H1 (cell line): ENCODE results near the gene ANXA8L1. TPM values are rescaled to one million over a fixed set of nuclear protein-coding genes. Genes with fewer than 3 reads are reported as not detected.
A peak's percentile ranks its signal among the peaks of the same experiment; 100 is the strongest.
"Not testable (repeated sequence)": the region's sequence is repeated elsewhere in the genome, so short reads cannot be mapped to it uniquely, and the experiment has no call there.

ENCODE experiments used
- CTCF ChIA-PET: fragments of 300-600 bp; sonication (Branson Sonifier 250); formaldehyde crosslinking; loops from one replicate; lab custom pipeline; 2021; ENCODE audit not compliant: partially characterized antibody; lab: Charles Lee
- POLR2A ChIA-PET: fragments of 300-600 bp; sonication (Branson Sonifier 250); formaldehyde crosslinking; loops from one replicate; lab custom pipeline; 2021; ENCODE audit warnings: inconsistent platforms; ENCODE audit not compliant: partially characterized antibody; lab: Charles Lee
- DNase-seq, 2 experiments: peaks; one replicate each; pipeline versions ENCODE4 v3.0.0 to v3.0.0-alpha.2; 2010 to 2022; ENCODE audit warnings: low spot score in 2 of 2, low read depth in 1 of 2, mixed read lengths in 1 of 2
- FAIRE-seq: peaks from 2 replicates; lab custom pipeline; 2011; peaks lifted over from hg19 to GRCh38; lab: Jason Lieb, UNC
- H2AFZ ChIP-seq: 2 replicates; pipeline ENCODE4 v1.8.1; 2012; ENCODE audit warnings: low read length, inconsistent platforms
- H2AK5ac ChIP-seq: 2 replicates; pipeline ENCODE4 v1.6.1; 2013; ENCODE audit warnings: low read depth, low read length
- H2BK120ac ChIP-seq: replicated peaks from 2 replicates; pipeline ENCODE3; 2013; ENCODE audit warnings: low read depth, low read length, inconsistent platforms
- H2BK12ac ChIP-seq: 2 replicates; pipeline ENCODE4 v1.6.1; 2013; ENCODE audit warnings: low read depth, low read length
- H2BK15ac ChIP-seq: 2 replicates; pipeline ENCODE4 v1.6.1; 2013; ENCODE audit warnings: low read length
- H2BK20ac ChIP-seq: 2 replicates; pipeline ENCODE4 v1.6.1; 2013; ENCODE audit warnings: low read length
- H2BK5ac ChIP-seq: 2 replicates; pipeline ENCODE4 v1.6.1; 2013; ENCODE audit warnings: low read depth, low read length
- H3K14ac ChIP-seq: 2 replicates; pipeline ENCODE4 v1.6.1; 2013; ENCODE audit warnings: inconsistent platforms; ENCODE audit not compliant: insufficient read length
- H3K18ac ChIP-seq: 2 replicates; pipeline ENCODE4 v1.6.1; 2013; ENCODE audit warnings: low read length; ENCODE audit errors: extremely low read depth
- H3K23ac ChIP-seq: 2 replicates; pipeline ENCODE4 v1.6.1; 2013; ENCODE audit warnings: inconsistent platforms; ENCODE audit not compliant: insufficient read length
- H3K23me2 ChIP-seq: 2 replicates; pipeline ENCODE4 v1.6.1; 2013; ENCODE audit warnings: low read depth, low read length
- H3K27ac ChIP-seq: 2 replicates; pipeline ENCODE4 v1.6.1; 2011; ENCODE audit warnings: low read depth, low read length, inconsistent platforms
- H3K27me3 ChIP-seq, 4 experiments: replicated peaks in 1 of 4; 1 replicate in 1 of 4; 2 replicates in 3 of 4; pipeline versions ENCODE4 v1.6.1 to v1.8.1; 2011 to 2013; ENCODE audit warnings: low read length in 3 of 4, mild to moderate bottlenecking in 3 of 4, inconsistent platforms in 2 of 4, mixed read lengths in 2 of 4, moderate library complexity in 1 of 4; ENCODE audit not compliant: control insufficient read depth in 3 of 4, insufficient read depth in 3 of 4; ENCODE audit errors: extremely low read depth in 1 of 4
- H3K36me3 ChIP-seq, 4 experiments: 2 replicates each; pipeline versions ENCODE4 v1.6.1 to v1.8.1; 2011 to 2013; ENCODE audit warnings: mild to moderate bottlenecking in 4 of 4, low read length in 3 of 4, moderate library complexity in 2 of 4, control low read depth in 1 of 4, inconsistent platforms in 1 of 4; ENCODE audit not compliant: insufficient read depth in 4 of 4, control insufficient read depth in 2 of 4
- H3K4ac ChIP-seq: replicated peaks from 2 replicates; pipeline ENCODE3; 2013; ENCODE audit warnings: low read length, low read depth, mixed read lengths, inconsistent platforms; ENCODE audit not compliant: insufficient read length
- H3K4me1 ChIP-seq, 4 experiments: replicated peaks in 1 of 4; 1 replicate in 1 of 4; 2 replicates in 3 of 4; pipeline versions ENCODE4 v1.6.1 to v1.8.1; 2011 to 2013; ENCODE audit warnings: low read length in 3 of 4, inconsistent platforms in 2 of 4, mixed read lengths in 1 of 4; ENCODE audit not compliant: insufficient read depth in 4 of 4, control insufficient read depth in 3 of 4
- H3K4me2 ChIP-seq, 2 experiments: 2 replicates each; pipeline versions ENCODE4 v1.6.1 to v1.8.1; 2011 to 2013; ENCODE audit warnings: low read depth in 2 of 2, low read length in 2 of 2, control low read depth in 1 of 2, inconsistent platforms in 1 of 2, mild to moderate bottlenecking in 1 of 2; ENCODE audit not compliant: insufficient read depth in 1 of 2
- H3K4me3 ChIP-seq, 4 experiments: fragments of 200-600, 300-600 bp in 1 of 4; sonication (generic), shearing (Covaris generic), sonication (Bioruptor Twin) in 1 of 4; 2 replicates each; pipeline versions ENCODE4 v1.5.1 to v1.8.1; 2011 to 2016; ENCODE audit warnings: low read length in 4 of 4, low read depth in 3 of 4, control low read depth in 2 of 4, inconsistent platforms in 2 of 4, mild to moderate bottlenecking in 2 of 4, mixed read lengths in 1 of 4, moderate library complexity in 1 of 4; ENCODE audit not compliant: insufficient read depth in 2 of 4; ENCODE audit errors: extremely low read depth in 1 of 4
- H3K56ac ChIP-seq: replicated peaks from 2 replicates; pipeline ENCODE3; 2013; ENCODE audit warnings: low read depth, mild to moderate bottlenecking, mixed read lengths, low read length, inconsistent platforms; ENCODE audit not compliant: insufficient read length
- H3K79me1 ChIP-seq: 2 replicates; pipeline ENCODE4 v1.6.1; 2013; ENCODE audit warnings: low read depth, low read length, control low read depth
- H3K79me2 ChIP-seq, 2 experiments: 2 replicates each; pipeline versions ENCODE4 v1.6.1 to v1.8.1; 2012 to 2013; ENCODE audit warnings: low read length in 2 of 2, mild to moderate bottlenecking in 2 of 2, inconsistent platforms in 1 of 2; ENCODE audit not compliant: insufficient read depth in 2 of 2, control insufficient read depth in 1 of 2
- H3K9ac ChIP-seq, 4 experiments: replicated peaks in 1 of 4; 1 replicate in 1 of 4; 2 replicates in 3 of 4; pipeline versions ENCODE4 v1.6.1 to v1.8.1; 2011 to 2013; ENCODE audit warnings: low read depth in 3 of 4, low read length in 3 of 4, control low read depth in 2 of 4, mild to moderate bottlenecking in 2 of 4, moderate library complexity in 2 of 4, inconsistent platforms in 1 of 4; ENCODE audit errors: extremely low read depth in 1 of 4
- H3K9me3 ChIP-seq, 2 experiments: 2 replicates each; pipeline versions ENCODE4 v1.6.1 to v1.8.1; 2012 to 2013; ENCODE audit warnings: mild to moderate bottlenecking in 2 of 2, moderate library complexity in 2 of 2, control low read depth in 1 of 2, inconsistent platforms in 1 of 2, low read depth in 1 of 2, low read length in 1 of 2, mixed read lengths in 1 of 2; ENCODE audit not compliant: insufficient read depth in 2 of 2
- H4K20me1 ChIP-seq, 2 experiments: replicated peaks in 1 of 2; 2 replicates each; pipeline versions ENCODE3 to v1.8.1; 2011 to 2013; ENCODE audit warnings: inconsistent platforms in 2 of 2, low read length in 2 of 2, mild to moderate bottlenecking in 1 of 2; ENCODE audit not compliant: insufficient read depth in 2 of 2, control insufficient read depth in 1 of 2
- H4K5ac ChIP-seq: 2 replicates; pipeline ENCODE4 v1.6.1; 2013; ENCODE audit warnings: low read length, low read depth, mixed read lengths, inconsistent platforms; ENCODE audit not compliant: insufficient read length
- H4K8ac ChIP-seq: 2 replicates; pipeline ENCODE4 v1.8.0; 2013; ENCODE audit warnings: mild to moderate bottlenecking, moderate library complexity, low read length, inconsistent platforms; ENCODE audit not compliant: insufficient read depth; ENCODE audit errors: extremely low read depth
- H4K91ac ChIP-seq: replicated peaks from 2 replicates; pipeline ENCODE3; 2013; ENCODE audit warnings: low read length, mixed read lengths, inconsistent platforms; ENCODE audit not compliant: insufficient read length
- E2F6 ChIP-seq: IDR thresholded peaks from 2 replicates; pipeline ENCODE4 v1.6.1; 2012; ENCODE audit warnings: inconsistent platforms
- WGBS, 2 experiments: shearing (Covaris generic) in 1 of 2; methylation state at CpG; one replicate each; pipeline versions ENCODE4 v1.1.6 to v1.1.7; 2013 to 2015; ENCODE audit warnings: low lambda C conversion rate in 2 of 2, mixed read lengths in 2 of 2, inconsistent platforms in 1 of 2, low coverage in 1 of 2, missing lambda C conversion rate in 1 of 2; ENCODE audit not compliant: insufficient replicate concordance in 2 of 2, insufficient coverage in 1 of 2, insufficient read length in 1 of 2; ENCODE audit errors: extremely low coverage in 1 of 2, missing lambda C conversion rate in 1 of 2; 5-methylcytosine and 5-hydroxymethylcytosine counted together
- polyA plus RNA-seq, 7 experiments: library from polyadenylated mRNA; depleted of rRNA in 3 of 7; stranded (reverse) in 5 of 7; unstranded in 2 of 7; fragments of >200 nt in 5 of 7; fragments of 200-250 nt in 2 of 7; gene quantifications; 1 replicate in 5 of 7; 2 replicates in 1 of 7; 4 replicates in 1 of 7; pipeline versions ENCODE4 v1.2.1 to v1.2.3, GENCODE V29; 2011 to 2013; ENCODE audit warnings: missing spikeins in 2 of 7, mixed read lengths in 2 of 7
- total RNA-seq: library from RNA; stranded (reverse); fragmentation: NEBNext Ultra II Directional; extraction: Animal tissue kit (Norgen Biotek cat#: 25700); gene quantifications from 2 replicates; pipeline ENCODE4 v1.2.1, GENCODE V29; 2021

The ANXA8L1 gene
- total and polyA plus RNA-seq, 2 of the 8 experiments (the other 6 are each of a cell fraction or from before 2014, with no cell fraction given) = not detected

- H3K14ac ChIP-seq, H3K4me1 ChIP-seq, CTCF ChIA-PET, H2BK12ac ChIP-seq, H3K36me3 ChIP-seq, H3K9ac ChIP-seq, H3K9me3 ChIP-seq, H3K27me3 ChIP-seq, H3K56ac ChIP-seq, POLR2A ChIA-PET, H4K8ac ChIP-seq, H3K27ac ChIP-seq, H2BK15ac ChIP-seq, H2AFZ ChIP-seq, H3K79me1 ChIP-seq, H3K23me2 ChIP-seq, H2BK120ac ChIP-seq, FAIRE-seq, H4K20me1 ChIP-seq, H3K4ac ChIP-seq, H4K5ac ChIP-seq, H4K91ac ChIP-seq, H2BK5ac ChIP-seq, H3K79me2 ChIP-seq, H2AK5ac ChIP-seq, H3K23ac ChIP-seq, H3K18ac ChIP-seq, H2BK20ac ChIP-seq: not testable (repeated sequence)
- WGBS, 2 experiments = 37% methylated on average over 7 of the region's 35 CpGs; no CpG with 5 or more reads in 1 of the 2 experiments
- H3K4me2 ChIP-seq = peak overlapping the region; percentile 57
- peak overlapping the region in 3 of 4 experiments; percentile 17 to 47 (median 20); a peak in 3 of 8 replicates for H3K4me3 ChIP-seq
- peak in 1 of 2 experiments; percentile 66 for DNase-seq
- TF ChIP-seq E2F6 = peak; percentile 39; the same call in 1 of the 2 replicates
Measured at GRCh38 chr10:46398212-46398886, 22.8 kb downstream of the ANXA8L1 start.
